ENCODE measurements around the gene NAT16.

NAT16 gene

GRCh38 chr7:101127460-101128039 lies 52.5 kb downstream of the NAT16 start:
- H3K4me3 ChIP-seq (IDR thresholded peaks at IDR 0.05; ENCODE audit: insufficient read depth, low read depth, low read length) = no peak overlapping the region
- no peak overlapping the region for H2AFZ ChIP-seq (ENCODE audit: low read depth)
- H3K4me2 ChIP-seq = no peak overlapping the region; the same call in 1 of the 2 replicates
- TF ChIP-seq, protein P1, sequence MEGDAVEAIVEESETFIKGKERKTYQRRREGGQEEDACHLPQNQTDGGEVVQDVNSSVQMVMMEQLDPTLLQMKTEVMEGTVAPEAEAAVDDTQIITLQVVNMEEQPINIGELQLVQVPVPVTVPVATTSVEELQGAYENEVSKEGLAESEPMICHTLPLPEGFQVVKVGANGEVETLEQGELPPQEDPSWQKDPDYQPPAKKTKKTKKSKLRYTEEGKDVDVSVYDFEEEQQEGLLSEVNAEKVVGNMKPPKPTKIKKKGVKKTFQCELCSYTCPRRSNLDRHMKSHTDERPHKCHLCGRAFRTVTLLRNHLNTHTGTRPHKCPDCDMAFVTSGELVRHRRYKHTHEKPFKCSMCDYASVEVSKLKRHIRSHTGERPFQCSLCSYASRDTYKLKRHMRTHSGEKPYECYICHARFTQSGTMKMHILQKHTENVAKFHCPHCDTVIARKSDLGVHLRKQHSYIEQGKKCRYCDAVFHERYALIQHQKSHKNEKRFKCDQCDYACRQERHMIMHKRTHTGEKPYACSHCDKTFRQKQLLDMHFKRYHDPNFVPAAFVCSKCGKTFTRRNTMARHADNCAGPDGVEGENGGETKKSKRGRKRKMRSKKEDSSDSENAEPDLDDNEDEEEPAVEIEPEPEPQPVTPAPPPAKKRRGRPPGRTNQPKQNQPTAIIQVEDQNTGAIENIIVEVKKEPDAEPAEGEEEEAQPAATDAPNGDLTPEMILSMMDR (conservative IDR thresholded peaks at IDR 0.05; ENCODE audit: low read depth, low read length) = no peak
- no peaks in the 10 kb centered on the region for H3K36me3 ChIP-seq (ENCODE audit: insufficient read depth)
- no peaks in the 10 kb centered on the region for H3K79me2 ChIP-seq (ENCODE audit: insufficient read depth, low read depth)
- H3K4me1 ChIP-seq (ENCODE audit: low read depth, poor library complexity, severe bottlenecking) = peaks cover 17% of the 10 kb centered on the region
- no peak overlapping the region for H3K27ac ChIP-seq
- H3K9ac ChIP-seq = no peak overlapping the region
- peaks cover 98% of the 10 kb centered on the region for H3K27me3 ChIP-seq (ENCODE audit: insufficient read depth, low read depth)
- 0 out of 2 replicates have a peak, but pooled peaks cover 4% of the 10 kb centered on the region for H4K20me1 ChIP-seq (ENCODE audit: insufficient read depth)

- H3K4me1 ChIP-seq (ENCODE audit: low read depth, poor library complexity, severe bottlenecking) = peaks cover 17% of the 10 kb centered on the region
- no peak within 1 kb of the TSS for H3K9ac ChIP-seq
- 0 out of 2 replicates have a peak, but pooled peaks cover 4% of the 10 kb centered on the region for H4K20me1 ChIP-seq (ENCODE audit: insufficient read depth)
- no peaks in the 10 kb centered on the region for H3K79me2 ChIP-seq (ENCODE audit: insufficient read depth, low read depth)
- no peak within 1 kb of the TSS for H3K4me3 ChIP-seq (IDR thresholded peaks at IDR 0.05; ENCODE audit: insufficient read depth, low read depth, low read length)
- H3K4me2 ChIP-seq = no peak within 1 kb of the TSS; the same call in 1 of the 2 replicates
- TF ChIP-seq, protein P1 (conservative IDR thresholded peaks at IDR 0.05; ENCODE audit: low read depth, low read length) = no peak
- no peak within 1 kb of the TSS; the same call in 1 of the 2 replicates for H2AFZ ChIP-seq (ENCODE audit: low read depth)
- H3K27ac ChIP-seq = no peak within 1 kb of the TSS
- peaks cover 99% of the 10 kb centered on the region for H3K27me3 ChIP-seq (ENCODE audit: insufficient read depth, low read depth)
- H3K36me3 ChIP-seq (ENCODE audit: insufficient read depth) = no peaks in the 10 kb centered on the region
These were observed 53.2 kb downstream of the NAT16 start, which contains the start of gene SERPINE1 for GRCh38 chr7:101126651-101127459. TSS of gene SERPINE1 (plus strand) at chr7:101127104. CDS start at chr7:101128394, 1,290 bp downstream.

- Histone ChIP-seq H2AFZ (ENCODE audit: low read depth) (no peak overlapping the region), H3K4me3 (IDR thresholded peaks at IDR 0.05; ENCODE audit: insufficient read depth, low read depth, low read length) (no peak overlapping the region), H3K27me3 (ENCODE audit: insufficient read depth, low read depth) (peaks cover 99% of the 10 kb centered on the region), H3K79me2 (ENCODE audit: insufficient read depth, low read depth) (no peaks in the 10 kb centered on the region), H3K27ac (no peak overlapping the region), H3K4me1 (ENCODE audit: low read depth, poor library complexity, severe bottlenecking) (peaks cover 17% of the 10 kb centered on the region), H3K4me2 (no peak overlapping the region), H4K20me1 (ENCODE audit: insufficient read depth) (0 out of 2 replicates have a peak, but pooled peaks cover 4% of the 10 kb centered on the region), H3K9ac (no peak overlapping the region), H3K36me3 (ENCODE audit: insufficient read depth) (no peaks in the 10 kb centered on the region)
- TF ChIP-seq, protein P1 (conservative IDR thresholded peaks at IDR 0.05; ENCODE audit: low read depth, low read length) = no peak
These were observed 54.0 kb downstream of the NAT16 start for GRCh38 chr7:101125989-101126650.

- Histone ChIP-seq H3K27me3 (ENCODE audit: insufficient read depth, low read depth) (peaks cover 99% of the 10 kb centered on the region), H4K20me1 (ENCODE audit: insufficient read depth) (0 out of 2 replicates have a peak, but pooled peaks cover 4% of the 10 kb centered on the region), H3K27ac (no peak overlapping the region), H3K4me2 (peak overlapping the region; percentile 13; the same call in 1 of the 2 replicates), H3K79me2 (ENCODE audit: insufficient read depth, low read depth) (no peaks in the 10 kb centered on the region), H2AFZ (ENCODE audit: low read depth) (no peak overlapping the region), H3K9ac (no peak overlapping the region), H3K4me1 (ENCODE audit: low read depth, poor library complexity, severe bottlenecking) (peaks cover 17% of the 10 kb centered on the region), H3K36me3 (ENCODE audit: insufficient read depth) (no peaks in the 10 kb centered on the region), H3K4me3 (IDR thresholded peaks at IDR 0.05; ENCODE audit: insufficient read depth, low read depth, low read length) (no peak overlapping the region)
- TF ChIP-seq, protein P1 (conservative IDR thresholded peaks at IDR 0.05; ENCODE audit: low read depth, low read length) = no peak
These were observed 55.6 kb downstream of the NAT16 start for GRCh38 chr7:101124376-101125056.
